ENCODE data around the gene KLF16. TPM values are rescaled to one million over a fixed set of nuclear protein-coding genes. Genes with fewer than 3 reads are reported as not detected.

The KLF16 gene
- total RNA-seq, 1 experiment from 2014 or later = 45.5 TPM

- Mint-ChIP-seq H3K27me3 (ENCODE audit: insufficient read depth, unreplicated experiment) (no peaks in the 10 kb centered on the region), H3K27ac (ENCODE audit: low read depth, unreplicated experiment) (peak within 1 kb of the TSS; percentile 98), H3K9me3 (ENCODE audit: unreplicated experiment) (no peaks in the 10 kb centered on the region), H3K4me1 (ENCODE audit: insufficient read depth, unreplicated experiment) (peaks cover 16% of the 10 kb centered on the region), H3K36me3 (ENCODE audit: insufficient read depth, unreplicated experiment) (peaks cover 27% of the 10 kb centered on the region), H3K4me3 (ENCODE audit: unreplicated experiment) (peak within 1 kb of the TSS; percentile 93)
- CTCF ChIA-PET = no interaction called here
- no peak for TF ChIP-seq CTCF (IDR thresholded peaks at IDR 0.05; ENCODE audit: unreplicated experiment)
- no TSS peak for BruUV-seq (replicated peaks)
- POLR2A ChIA-PET = interaction anchor here (0.9 to 1.4 kb wide), 3 partner anchors 14 to 63 kb away, joined by 3 to 5 read pairs (median 3); no protein-coding TSS in a partner anchor
- no peak for DNase-seq (ENCODE audit: unreplicated experiment)
- intact Hi-C loops (cut with micrococcal nuclease) = loop anchor here (1.0 kb wide), 1 partner anchor 140 kb away; no protein-coding TSS in a partner anchor
Observed at GRCh38 chr19:1811942-1812425, 51.4 kb downstream of the KLF16 start, which contains the start of gene ATP8B3. TSS of gene ATP8B3 (minus strand) at chr19:1812276. CDS start at chr19:1811736, 540 bp downstream.

DNA sequence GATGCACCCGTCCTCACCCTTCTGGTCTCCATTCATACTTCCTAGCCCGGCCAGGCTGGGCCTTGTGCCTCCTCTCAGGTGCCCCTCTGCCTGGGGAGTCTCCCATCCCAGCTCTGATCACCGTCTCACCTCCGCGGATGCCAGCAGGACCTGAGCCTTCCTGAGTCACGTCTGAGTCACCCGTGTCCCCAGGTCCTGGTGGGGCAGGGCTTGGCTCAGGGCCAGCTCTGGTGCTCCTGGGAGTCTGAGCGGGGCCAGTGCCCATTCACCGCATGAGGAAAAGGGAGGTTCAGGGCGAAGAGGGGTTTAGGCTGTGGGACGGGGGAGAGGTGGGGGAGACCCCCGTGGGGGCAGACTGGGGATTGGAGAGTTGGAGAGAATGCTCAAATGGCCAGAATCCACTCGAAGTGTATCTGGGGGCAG is 51.9 kb downstream of the KLF16 start:
- no peak for TF ChIP-seq CTCF (IDR thresholded peaks at IDR 0.05; ENCODE audit: unreplicated experiment)
- peaks cover 16% of the 10 kb centered on the region for H3K4me1 Mint-ChIP-seq (ENCODE audit: insufficient read depth, unreplicated experiment)
- no peak overlapping the region for H3K27ac Mint-ChIP-seq (ENCODE audit: low read depth, unreplicated experiment)
- DNase-seq (ENCODE audit: unreplicated experiment) = peak; percentile 94
- ChIA-PET CTCF (interaction anchor here (0.6 to 1.8 kb wide), 5 partner anchors 9 to 207 kb away, joined by 3 to 9 read pairs (median 3); no protein-coding TSS in a partner anchor), POLR2A (interaction anchor here (0.6 to 1.4 kb wide), 7 partner anchors 14 to 160 kb away, joined by 3 to 8 read pairs (median 3); no protein-coding TSS in a partner anchor)
- peaks cover 23% of the 10 kb centered on the region for H3K36me3 Mint-ChIP-seq (ENCODE audit: insufficient read depth, unreplicated experiment)
- H3K9me3 Mint-ChIP-seq (ENCODE audit: unreplicated experiment) = no peaks in the 10 kb centered on the region
- H3K27me3 Mint-ChIP-seq (ENCODE audit: insufficient read depth, unreplicated experiment) = no peaks in the 10 kb centered on the region
- H3K4me3 Mint-ChIP-seq (ENCODE audit: unreplicated experiment) = peak overlapping the region; percentile 93
- BruUV-seq (replicated peaks) = no TSS peak
- intact Hi-C loops (cut with micrococcal nuclease) = no loop called here

DNA sequence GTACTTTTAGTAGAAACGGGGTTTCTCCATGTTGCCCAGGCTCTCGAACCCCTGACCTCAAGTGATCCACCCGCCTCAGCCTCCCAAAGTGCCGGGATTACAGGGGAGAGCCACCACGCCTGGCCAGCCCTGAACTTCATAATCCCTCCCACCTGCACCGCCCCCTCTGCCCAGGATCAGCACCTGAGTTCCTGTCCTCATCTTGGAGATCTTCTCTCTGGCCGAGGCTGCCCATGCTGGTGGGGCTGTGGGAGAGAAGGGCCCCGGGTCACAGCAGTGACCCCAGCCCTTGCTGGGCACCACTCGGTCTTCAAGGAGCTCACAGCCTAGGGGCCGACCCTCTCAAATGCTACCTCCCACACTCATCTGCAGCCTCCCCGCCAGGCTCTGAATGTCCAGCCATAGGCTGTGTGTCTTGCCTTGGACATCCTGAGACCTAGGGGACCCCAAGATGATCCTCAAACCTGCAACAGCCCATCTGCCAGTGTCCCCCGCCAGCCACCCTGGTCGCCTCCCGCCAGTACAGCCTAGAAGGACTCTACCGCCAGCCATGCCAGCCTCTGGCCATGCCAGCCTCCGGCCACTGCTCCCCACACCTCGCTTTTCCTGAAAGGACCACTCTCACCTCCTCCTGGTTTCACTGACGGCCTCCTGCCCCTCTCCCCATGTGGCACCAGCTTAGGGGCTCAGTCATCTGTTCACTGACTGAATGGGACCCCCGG is 52.8 kb downstream of the KLF16 start:
- Mint-ChIP-seq H3K27me3 (ENCODE audit: insufficient read depth, unreplicated experiment) (no peaks in the 10 kb centered on the region), H3K4me1 (ENCODE audit: insufficient read depth, unreplicated experiment) (peaks cover 16% of the 10 kb centered on the region), H3K27ac (ENCODE audit: low read depth, unreplicated experiment) (no peak overlapping the region), H3K9me3 (ENCODE audit: unreplicated experiment) (no peaks in the 10 kb centered on the region), H3K36me3 (ENCODE audit: insufficient read depth, unreplicated experiment) (peaks cover 17% of the 10 kb centered on the region), H3K4me3 (ENCODE audit: unreplicated experiment) (no peak overlapping the region)
- no peak for DNase-seq (ENCODE audit: unreplicated experiment)
- ChIA-PET POLR2A (interaction anchor here (0.7 to 1.4 kb wide), 5 partner anchors 15 to 159 kb away, joined by 3 to 8 read pairs (median 3); no protein-coding TSS in a partner anchor), CTCF (interaction anchor here (0.7 to 1.8 kb wide), 4 partner anchors 16 to 206 kb away, joined by 3 to 9 read pairs (median 3); no protein-coding TSS in a partner anchor)
- TF ChIP-seq CTCF (IDR thresholded peaks at IDR 0.05; ENCODE audit: unreplicated experiment) = no peak
- intact Hi-C loops (cut with micrococcal nuclease) = no loop called here
- BruUV-seq (replicated peaks) = no TSS peak

DNA sequence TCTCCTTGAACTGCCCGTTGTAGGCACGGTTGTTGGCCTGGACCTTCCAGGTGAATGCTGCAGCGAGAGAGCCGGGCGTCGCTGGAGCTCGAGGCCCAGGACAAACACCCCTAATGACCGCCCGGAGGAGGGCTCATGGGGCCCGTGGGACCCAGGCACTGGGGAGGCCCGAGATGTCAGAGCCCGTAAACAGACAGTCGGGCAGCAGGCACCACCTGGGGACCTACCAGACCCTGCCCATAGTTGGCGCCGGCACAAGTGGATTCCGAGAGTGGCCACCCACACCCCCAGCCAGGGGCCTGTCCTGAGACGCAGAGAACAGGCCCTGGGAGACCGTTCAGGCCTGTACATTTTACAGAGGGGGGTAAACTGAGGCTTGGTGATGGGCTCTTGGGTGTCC is 53.7 kb downstream of the KLF16 start:
- peaks cover 15% of the 10 kb centered on the region for H3K36me3 Mint-ChIP-seq (ENCODE audit: insufficient read depth, unreplicated experiment)
- intact Hi-C loops (cut with micrococcal nuclease) = no loop called here
- no peaks in the 10 kb centered on the region for H3K27me3 Mint-ChIP-seq (ENCODE audit: insufficient read depth, unreplicated experiment)
- TF ChIP-seq CTCF (IDR thresholded peaks at IDR 0.05; ENCODE audit: unreplicated experiment) = no peak
- H3K4me3 Mint-ChIP-seq (ENCODE audit: unreplicated experiment) = no peak overlapping the region
- no peak overlapping the region for H3K27ac Mint-ChIP-seq (ENCODE audit: low read depth, unreplicated experiment)
- H3K9me3 Mint-ChIP-seq (ENCODE audit: unreplicated experiment) = no peaks in the 10 kb centered on the region
- BruUV-seq (replicated peaks) = no TSS peak
- no peak for DNase-seq (ENCODE audit: unreplicated experiment)
- peaks cover 16% of the 10 kb centered on the region for H3K4me1 Mint-ChIP-seq (ENCODE audit: insufficient read depth, unreplicated experiment)
- POLR2A ChIA-PET = interaction anchor here (0.6 kb wide), 1 partner anchor 210 kb away, joined by 3 read pairs; no protein-coding TSS in a partner anchor
- CTCF ChIA-PET = interaction anchor here (0.5 to 1.8 kb wide), 6 partner anchors 17 to 138 kb away, joined by 3 to 9 read pairs (median 3); no protein-coding TSS in a partner anchor
